Measurements from ENCODE around the gene UBR3.

The UBR3 gene

GRCh38 chr2:169977530-169977929, 150.3 kb downstream of the UBR3 start (continued):
- TF ChIP-seq PATZ1 (tag by site-specific recombination; IDR thresholded peaks at IDR 0.05), result no peak
- no peak for TF ChIP-seq BCL11A (tag by site-specific recombination; IDR thresholded peaks at IDR 0.05; ENCODE audit: low read depth)
- TF ChIP-seq ZSCAN30 (tag by site-specific recombination; IDR thresholded peaks at IDR 0.05), result no peak
- no peak for TF ChIP-seq WT1 (tag by site-specific recombination; IDR thresholded peaks at IDR 0.05)
- no peak for TF ChIP-seq ZNF768 (tag by site-specific recombination; IDR thresholded peaks at IDR 0.05)
- no peak for TF ChIP-seq AEBP2 (tag by site-specific recombination; IDR thresholded peaks at IDR 0.05; ENCODE audit: borderline replicate concordance)
- TF ChIP-seq ZFP69B (tag by site-specific recombination; IDR thresholded peaks at IDR 0.05), result no peak
- TF ChIP-seq ZNF629 (tag by site-specific recombination; IDR thresholded peaks at IDR 0.05), result no peak
- TF ChIP-seq, protein P1, sequence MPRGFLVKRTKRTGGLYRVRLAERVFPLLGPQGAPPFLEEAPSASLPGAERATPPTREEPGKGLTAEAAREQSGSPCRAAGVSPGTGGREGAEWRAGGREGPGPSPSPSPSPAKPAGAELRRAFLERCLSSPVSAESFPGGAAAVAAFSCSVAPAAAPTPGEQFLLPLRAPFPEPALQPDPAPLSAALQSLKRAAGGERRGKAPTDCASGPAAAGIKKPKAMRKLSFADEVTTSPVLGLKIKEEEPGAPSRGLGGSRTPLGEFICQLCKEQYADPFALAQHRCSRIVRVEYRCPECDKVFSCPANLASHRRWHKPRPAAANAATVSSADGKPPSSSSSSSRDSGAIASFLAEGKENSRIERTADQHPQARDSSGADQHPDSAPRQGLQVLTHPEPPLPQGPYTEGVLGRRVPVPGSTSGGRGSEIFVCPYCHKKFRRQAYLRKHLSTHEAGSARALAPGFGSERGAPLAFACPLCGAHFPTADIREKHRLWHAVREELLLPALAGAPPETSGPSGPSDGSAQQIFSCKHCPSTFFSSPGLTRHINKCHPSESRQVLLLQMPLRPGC (tag by site-specific recombination; IDR thresholded peaks at IDR 0.05), result no peak
- no peak for TF ChIP-seq ZNF140 (tag by site-specific recombination; IDR thresholded peaks at IDR 0.05)
- TF ChIP-seq ZNF157 (tag by site-specific recombination; IDR thresholded peaks at IDR 0.05), result no peak

GRCh38 chr2:169978402-169979017, 151.3 kb downstream of the UBR3 start:
- H3K36me3 ChIP-seq (ENCODE audit: control insufficient read depth in 2 of 2, insufficient read depth in 1 of 2, low read length in 2 of 2), result peaks cover 0 to 6% of the 10 kb centered on the region in 2 experiments; a peak in 1 of 3 replicates
- H3K27ac ChIP-seq (ENCODE audit: extremely low read depth, low read depth, low read length), result no peak overlapping the region
- H3K4me3 ChIP-seq (ENCODE audit: low read depth, low read length), result no peak overlapping the region
- H3K4me1 ChIP-seq (ENCODE audit: control insufficient read depth, insufficient read depth, low read length), result no peaks in the 10 kb centered on the region
- TF ChIP-seq ZIC2 (tag by site-specific recombination; IDR thresholded peaks at IDR 0.05), result 0 out of 2 replicates have a peak, but pooled peaks have one; percentile 17
- no peak for TF ChIP-seq ZNF704 (tag by site-specific recombination; IDR thresholded peaks at IDR 0.05)
- no peak for TF ChIP-seq ZSCAN23 (tag by site-specific recombination; IDR thresholded peaks at IDR 0.05)
- no peak for TF ChIP-seq ZBTB1 (tag by site-specific recombination; IDR thresholded peaks at IDR 0.05)
- TF ChIP-seq, protein P2, sequence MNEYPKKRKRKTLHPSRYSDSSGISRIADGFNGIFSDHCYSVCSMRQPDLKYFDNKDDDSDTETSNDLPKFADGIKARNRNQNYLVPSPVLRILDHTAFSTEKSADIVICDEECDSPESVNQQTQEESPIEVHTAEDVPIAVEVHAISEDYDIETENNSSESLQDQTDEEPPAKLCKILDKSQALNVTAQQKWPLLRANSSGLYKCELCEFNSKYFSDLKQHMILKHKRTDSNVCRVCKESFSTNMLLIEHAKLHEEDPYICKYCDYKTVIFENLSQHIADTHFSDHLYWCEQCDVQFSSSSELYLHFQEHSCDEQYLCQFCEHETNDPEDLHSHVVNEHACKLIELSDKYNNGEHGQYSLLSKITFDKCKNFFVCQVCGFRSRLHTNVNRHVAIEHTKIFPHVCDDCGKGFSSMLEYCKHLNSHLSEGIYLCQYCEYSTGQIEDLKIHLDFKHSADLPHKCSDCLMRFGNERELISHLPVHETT (tag by site-specific recombination; IDR thresholded peaks at IDR 0.05), result no peak
- TF ChIP-seq ZFP37 (tag by site-specific recombination; IDR thresholded peaks at IDR 0.05), result no peak
- CTCF ChIA-PET, result no interaction called here
- H3K9me3 ChIP-seq (ENCODE audit: control insufficient read depth, insufficient read depth, low read depth, low read length), result no peaks in the 10 kb centered on the region
- POLR2A ChIA-PET, result no interaction called here
